ENCODE measurements around the gene WNT6. TPM values are rescaled to one million over a fixed set of nuclear protein-coding genes. Genes with fewer than 3 reads are reported as not detected.

The WNT6 gene
- total RNA-seq, 1 experiment from 2014 or later: not detected

DNA sequence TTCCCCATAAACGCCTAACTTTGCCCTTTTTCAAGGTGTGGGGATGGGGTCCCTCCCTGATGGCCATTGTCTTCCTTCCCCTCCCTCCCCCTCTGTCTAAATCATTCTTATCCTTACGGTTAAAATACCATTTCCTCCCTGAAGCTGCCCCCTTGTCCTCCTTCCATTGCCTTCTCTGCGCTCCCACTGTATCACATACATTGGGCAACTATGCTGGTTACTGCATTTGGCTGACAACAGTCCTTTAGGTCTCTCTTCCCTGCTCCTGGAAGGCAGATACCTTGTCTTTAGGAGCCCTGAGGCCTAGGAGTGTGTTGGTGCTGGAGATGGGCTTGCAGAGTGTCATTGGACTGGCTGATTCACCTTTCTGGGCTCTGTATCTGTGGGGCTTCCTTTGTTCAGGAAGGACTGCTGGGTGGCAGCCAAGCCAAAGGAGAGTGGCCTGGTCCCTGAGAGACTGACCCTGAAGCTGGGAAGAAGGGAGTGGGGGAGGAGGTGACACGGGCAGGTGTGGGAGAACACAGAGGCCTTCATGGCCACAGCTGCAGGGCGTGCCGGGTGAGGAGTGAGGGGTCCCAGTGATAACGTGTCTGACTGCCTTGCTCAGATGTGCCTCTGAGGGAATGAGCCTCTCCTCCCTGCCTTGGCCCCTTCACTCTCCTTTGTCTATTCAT lies 2.2 kb downstream of the WNT6 start:
- TF ChIP-seq, protein P1, sequence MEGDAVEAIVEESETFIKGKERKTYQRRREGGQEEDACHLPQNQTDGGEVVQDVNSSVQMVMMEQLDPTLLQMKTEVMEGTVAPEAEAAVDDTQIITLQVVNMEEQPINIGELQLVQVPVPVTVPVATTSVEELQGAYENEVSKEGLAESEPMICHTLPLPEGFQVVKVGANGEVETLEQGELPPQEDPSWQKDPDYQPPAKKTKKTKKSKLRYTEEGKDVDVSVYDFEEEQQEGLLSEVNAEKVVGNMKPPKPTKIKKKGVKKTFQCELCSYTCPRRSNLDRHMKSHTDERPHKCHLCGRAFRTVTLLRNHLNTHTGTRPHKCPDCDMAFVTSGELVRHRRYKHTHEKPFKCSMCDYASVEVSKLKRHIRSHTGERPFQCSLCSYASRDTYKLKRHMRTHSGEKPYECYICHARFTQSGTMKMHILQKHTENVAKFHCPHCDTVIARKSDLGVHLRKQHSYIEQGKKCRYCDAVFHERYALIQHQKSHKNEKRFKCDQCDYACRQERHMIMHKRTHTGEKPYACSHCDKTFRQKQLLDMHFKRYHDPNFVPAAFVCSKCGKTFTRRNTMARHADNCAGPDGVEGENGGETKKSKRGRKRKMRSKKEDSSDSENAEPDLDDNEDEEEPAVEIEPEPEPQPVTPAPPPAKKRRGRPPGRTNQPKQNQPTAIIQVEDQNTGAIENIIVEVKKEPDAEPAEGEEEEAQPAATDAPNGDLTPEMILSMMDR (conservative IDR thresholded peaks at IDR 0.05; ENCODE audit: low read depth, low read length): no peak
- TF ChIP-seq EZH2phosphoT487 (IDR thresholded peaks at IDR 0.05; ENCODE audit: borderline replicate concordance, low read length) (no peak), EZH2 (IDR thresholded peaks at IDR 0.05; ENCODE audit: low read length, unreplicated experiment) (no peak)
- no peaks in the 10 kb centered on the region for H3K79me2 ChIP-seq (ENCODE audit: low read length)
- no peak overlapping the region for H3K27ac ChIP-seq (ENCODE audit: low read length)
- H3K4me3 ChIP-seq (ENCODE audit: low read length): no peak overlapping the region
- no peaks in the 10 kb centered on the region for H3F3A ChIP-seq (ENCODE audit: low read length, unreplicated experiment)
- no peak overlapping the region for H3K9ac ChIP-seq (ENCODE audit: low read length)
- no peaks in the 10 kb centered on the region for H3K9me2 ChIP-seq (replicated peaks; ENCODE audit: low read length)
- peaks cover 30% of the 10 kb centered on the region for H3K27me3 ChIP-seq (ENCODE audit: low read length)
- no peaks in the 10 kb centered on the region for H3K9me3 ChIP-seq (ENCODE audit: low read length)
- ATAC-seq: no peak
- H4K20me1 ChIP-seq (ENCODE audit: low read length): no peaks in the 10 kb centered on the region
- H3K4me2 ChIP-seq (ENCODE audit: low read length): no peak overlapping the region
- DNase-seq: no peak
- ChIA-PET POLR2A (ENCODE audit: unreplicated experiment) (no interaction called here), CTCF (no interaction called here)
- H3K36me3 ChIP-seq (ENCODE audit: low read depth, low read length): no peaks in the 10 kb centered on the region
- intact Hi-C loops (cut with micrococcal nuclease): no loop called here
- no peak overlapping the region for H2AFZ ChIP-seq (ENCODE audit: low read length)
- BruUV-seq (replicated peaks): no TSS peak
- no peaks in the 10 kb centered on the region for H3K4me1 ChIP-seq (ENCODE audit: insufficient read depth, low read length)

GRCh38 chr2:218863021-218863520 lies 3.5 kb downstream of the WNT6 start:
- Histone ChIP-seq H3K9me3 (ENCODE audit: low read length) (no peaks in the 10 kb centered on the region), H4K20me1 (ENCODE audit: low read length) (no peaks in the 10 kb centered on the region), H3K9ac (ENCODE audit: low read length) (no peak overlapping the region), H3F3A (ENCODE audit: low read length, unreplicated experiment) (no peaks in the 10 kb centered on the region), H3K27ac (ENCODE audit: low read length) (no peak overlapping the region), H2AFZ (ENCODE audit: low read length) (no peak overlapping the region), H3K9me2 (replicated peaks; ENCODE audit: low read length) (no peaks in the 10 kb centered on the region), H3K4me1 (ENCODE audit: insufficient read depth, low read length) (no peaks in the 10 kb centered on the region), H3K79me2 (ENCODE audit: low read length) (no peaks in the 10 kb centered on the region), H3K4me3 (ENCODE audit: low read length) (no peak overlapping the region), H3K36me3 (ENCODE audit: low read depth, low read length) (no peaks in the 10 kb centered on the region), H3K4me2 (ENCODE audit: low read length) (no peak overlapping the region), H3K27me3 (ENCODE audit: low read length) (peaks cover 30% of the 10 kb centered on the region)
- intact Hi-C loops (cut with micrococcal nuclease): no loop called here
- POLR2A ChIA-PET (ENCODE audit: unreplicated experiment): no interaction called here
- CTCF ChIA-PET: no interaction called here
- no peak for DNase-seq
- no peak for ATAC-seq
- no peak for TF ChIP-seq EZH2phosphoT487 (IDR thresholded peaks at IDR 0.05; ENCODE audit: borderline replicate concordance, low read length)
- BruUV-seq (replicated peaks): no TSS peak

DNA sequence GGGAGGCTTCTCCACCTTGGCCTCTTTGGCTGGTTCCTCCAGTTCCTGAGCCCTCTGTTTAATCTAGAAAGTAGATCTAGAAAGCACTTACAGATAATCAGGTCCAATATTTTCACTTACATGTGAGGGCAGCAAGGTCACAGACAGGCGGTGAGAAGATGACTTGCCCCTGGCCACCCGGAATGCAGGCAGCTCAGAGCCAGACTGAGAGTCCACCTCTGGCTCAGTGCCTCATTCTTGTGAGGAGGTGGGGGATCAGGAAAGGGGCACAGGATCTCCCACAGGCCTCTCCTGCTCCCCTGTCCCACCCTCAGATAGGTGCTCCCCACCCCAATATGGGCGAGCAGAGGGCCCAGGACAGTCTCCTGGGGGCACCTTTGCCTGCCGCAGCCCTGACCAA lies 5.8 kb downstream of the WNT6 start:
- H3K9me2 ChIP-seq (replicated peaks; ENCODE audit: low read length): no peaks in the 10 kb centered on the region
- intact Hi-C loops (cut with micrococcal nuclease): no loop called here
- no peak overlapping the region for H2AFZ ChIP-seq (ENCODE audit: low read length)
- peaks cover 11% of the 10 kb centered on the region for H3K27me3 ChIP-seq (ENCODE audit: low read length)
- DNase-seq (no peak), ATAC-seq (no peak)
- H3K79me2 ChIP-seq (ENCODE audit: low read length): no peaks in the 10 kb centered on the region
- POLR2A ChIA-PET (ENCODE audit: unreplicated experiment): no interaction called here
- H3K4me3 ChIP-seq (ENCODE audit: low read length): no peak overlapping the region
- BruUV-seq (replicated peaks): no TSS peak
- H3F3A ChIP-seq (ENCODE audit: low read length, unreplicated experiment): no peaks in the 10 kb centered on the region
- H3K36me3 ChIP-seq (ENCODE audit: low read depth, low read length): no peaks in the 10 kb centered on the region
- CTCF ChIA-PET: no interaction called here
- H3K27ac ChIP-seq (ENCODE audit: low read length): no peak overlapping the region
- TF ChIP-seq EZH2 (IDR thresholded peaks at IDR 0.05; ENCODE audit: low read length, unreplicated experiment) (no peak), EZH2phosphoT487 (IDR thresholded peaks at IDR 0.05; ENCODE audit: borderline replicate concordance, low read length) (no peak)
- TF ChIP-seq, protein P1 (conservative IDR thresholded peaks at IDR 0.05; ENCODE audit: low read depth, low read length): no peak
- H3K4me1 ChIP-seq (ENCODE audit: insufficient read depth, low read length): no peaks in the 10 kb centered on the region
- no peak overlapping the region for H3K4me2 ChIP-seq (ENCODE audit: low read length)
- no peak overlapping the region for H3K9ac ChIP-seq (ENCODE audit: low read length)
- no peaks in the 10 kb centered on the region for H3K9me3 ChIP-seq (ENCODE audit: low read length)
- no peaks in the 10 kb centered on the region for H4K20me1 ChIP-seq (ENCODE audit: low read length)

Measured in PC-3 (cell line).